H9 (cell line): Measurements from ENCODE around the gene BRD8. TPM values are rescaled to one million over a fixed set of nuclear protein-coding genes. Genes with fewer than 3 reads are reported as not detected.

ENCODE experiments used
- DNase-seq: peaks from one replicate; pipeline ENCODE4 v3.0.0-alpha.2; 2017
- H2AFZ ChIP-seq: one replicate; pipeline ENCODE4 v1.6.1; 2013; ENCODE audit warnings: mild to moderate bottlenecking, low read length, control low read depth, moderate library complexity
- H2AK5ac ChIP-seq: 2 replicates; pipeline ENCODE4 v1.6.1; 2013; ENCODE audit warnings: low read length, control low read depth, mixed read lengths; ENCODE audit not compliant: insufficient read length
- H2BK120ac ChIP-seq: one replicate; pipeline ENCODE4 v1.6.1; 2013; ENCODE audit warnings: low read depth, mild to moderate bottlenecking, low read length, control low read depth, inconsistent platforms; ENCODE audit not compliant: poor library complexity, severe bottlenecking
- H2BK12ac ChIP-seq: 2 replicates; pipeline ENCODE4 v1.6.1; 2013; ENCODE audit warnings: low read length, control low read depth, mixed read lengths, low read depth; ENCODE audit not compliant: insufficient read length
- H2BK15ac ChIP-seq: 2 replicates; pipeline ENCODE4 v1.6.1; 2013; ENCODE audit warnings: low read depth, low read length, control low read depth
- H2BK20ac ChIP-seq: one replicate; pipeline ENCODE4 v1.6.1; 2013; ENCODE audit warnings: low read depth, mild to moderate bottlenecking, low read length, control low read depth, inconsistent platforms; ENCODE audit not compliant: poor library complexity, severe bottlenecking
- H2BK5ac ChIP-seq: 2 replicates; pipeline ENCODE4 v1.6.1; 2013; ENCODE audit warnings: low read length, control low read depth, mixed read lengths; ENCODE audit not compliant: insufficient read length
- H3K14ac ChIP-seq: 2 replicates; pipeline ENCODE4 v1.6.1; 2013; ENCODE audit warnings: low read length, control low read depth; ENCODE audit not compliant: insufficient read depth
- H3K18ac ChIP-seq: 2 replicates; pipeline ENCODE4 v1.6.1; 2013; ENCODE audit warnings: low read depth, mild to moderate bottlenecking, mixed read lengths, low read length, control low read depth; ENCODE audit not compliant: insufficient read length
- H3K23ac ChIP-seq: 2 replicates; pipeline ENCODE4 v1.6.1; 2013; ENCODE audit warnings: low read length, control low read depth, mixed read lengths, low read depth; ENCODE audit not compliant: insufficient read length
- H3K23me2 ChIP-seq: 2 replicates; pipeline ENCODE4 v1.6.1; 2013; ENCODE audit warnings: low read depth, mild to moderate bottlenecking, mixed read lengths, low read length, control low read depth; ENCODE audit not compliant: insufficient read length, poor library complexity, severe bottlenecking
- H3K27ac ChIP-seq: 2 replicates; pipeline ENCODE4 v1.5.1; 2013; ENCODE audit warnings: low read length, control low read depth, mixed read lengths, low read depth; ENCODE audit not compliant: insufficient read length
- H3K27me3 ChIP-seq: 2 replicates; pipeline ENCODE4 v1.6.1; 2013; ENCODE audit warnings: low read length, control low read depth, inconsistent platforms; ENCODE audit not compliant: insufficient read depth
- H3K4ac ChIP-seq: 2 replicates; pipeline ENCODE4 v1.6.1; 2013; ENCODE audit warnings: low read depth, mild to moderate bottlenecking, control low read depth, inconsistent platforms, low read length, moderate library complexity
- H3K4me1 ChIP-seq: 2 replicates; pipeline ENCODE4 v1.6.1; 2013; ENCODE audit warnings: low read length, control low read depth, inconsistent platforms; ENCODE audit not compliant: insufficient read depth
- H3K4me2 ChIP-seq: 2 replicates; pipeline ENCODE4 v1.6.1; 2013; ENCODE audit warnings: low read length, control low read depth, mixed read lengths; ENCODE audit not compliant: insufficient read length, insufficient read depth
- H3K56ac ChIP-seq: 2 replicates; pipeline ENCODE4 v1.6.1; 2013; ENCODE audit warnings: low read depth, mild to moderate bottlenecking, mixed read lengths, low read length, control low read depth; ENCODE audit not compliant: insufficient read length
- H3K79me1 ChIP-seq: 2 replicates; pipeline ENCODE4 v1.6.1; 2013; ENCODE audit warnings: low read depth, mild to moderate bottlenecking, moderate library complexity, low read length, control low read depth, inconsistent platforms; ENCODE audit not compliant: insufficient read depth, poor library complexity, severe bottlenecking
- H3K79me2 ChIP-seq: 2 replicates; pipeline ENCODE4 v1.6.1; 2013; ENCODE audit warnings: low read length, control low read depth, inconsistent platforms; ENCODE audit not compliant: insufficient read depth
- H3K9ac ChIP-seq: 2 replicates; pipeline ENCODE4 v1.6.1; 2013; ENCODE audit warnings: low read length, control low read depth, mixed read lengths; ENCODE audit not compliant: insufficient read length; ENCODE audit errors: extremely low read depth
- H3K9me3 ChIP-seq: one replicate; pipeline ENCODE4 v1.6.1; 2013; ENCODE audit warnings: low read depth, low read length, inconsistent platforms; ENCODE audit not compliant: control insufficient read depth
- H3T11ph ChIP-seq: one replicate; pipeline ENCODE4 v1.6.1; 2013; ENCODE audit warnings: mild to moderate bottlenecking, low read length, control low read depth, inconsistent platforms
- H4K20me1 ChIP-seq: one replicate; pipeline ENCODE4 v1.6.1; 2013; ENCODE audit not compliant: control insufficient read depth, insufficient read length, insufficient read depth
- H4K5ac ChIP-seq: 2 replicates; pipeline ENCODE4 v1.6.1; 2013; ENCODE audit warnings: low read depth, mild to moderate bottlenecking, mixed read lengths, low read length, control low read depth; ENCODE audit not compliant: insufficient read length
- H4K8ac ChIP-seq: replicated peaks from 2 replicates; pipeline ENCODE4 v1.6.1; 2013; ENCODE audit warnings: low read length, control low read depth, mixed read lengths, low read depth; ENCODE audit not compliant: insufficient read length
- H4K91ac ChIP-seq: 2 replicates; pipeline ENCODE4 v1.6.1; 2013; ENCODE audit warnings: low read depth, mild to moderate bottlenecking, moderate library complexity, mixed read lengths, low read length, control low read depth; ENCODE audit not compliant: insufficient read length
- H3K27ac Mint-ChIP-seq, 3 experiments: 2 replicates in 2 of 3; 3 replicates in 1 of 3; pipeline ENCODE4 v1.8.0; 2020 to 2021; ENCODE audit warnings: mixed read lengths in 3 of 3, mild to moderate bottlenecking in 1 of 3, moderate library complexity in 1 of 3
- H3K27me3 Mint-ChIP-seq: 2 replicates; pipeline ENCODE4 v1.8.0; 2021; ENCODE audit warnings: low read depth, mild to moderate bottlenecking, moderate library complexity, mixed read lengths
- H3K36me3 Mint-ChIP-seq, 3 experiments: 2 replicates in 2 of 3; 3 replicates in 1 of 3; pipeline ENCODE4 v1.8.0; 2020 to 2021; ENCODE audit warnings: low read depth in 3 of 3, mixed read lengths in 3 of 3; ENCODE audit not compliant: insufficient read depth in 1 of 3
- H3K4me1 Mint-ChIP-seq, 2 experiments: 2 replicates each; pipeline ENCODE4 v1.8.0; 2020; ENCODE audit warnings: mixed read lengths in 2 of 2
- H3K4me3 Mint-ChIP-seq, 2 experiments: 2 replicates in 1 of 2; 3 replicates in 1 of 2; pipeline ENCODE4 v1.8.0; 2020 to 2021; ENCODE audit warnings: mild to moderate bottlenecking in 2 of 2, mixed read lengths in 2 of 2, moderate library complexity in 1 of 2
- H3K9me3 Mint-ChIP-seq, 2 experiments: 2 replicates in 1 of 2; 3 replicates in 1 of 2; pipeline ENCODE4 v1.8.0; 2020; ENCODE audit warnings: mild to moderate bottlenecking in 2 of 2, mixed read lengths in 2 of 2, moderate library complexity in 1 of 2
- WGBS: extraction: QIAGEN DNeasy Blood & Tissue Kit; methylation state at CpG from one replicate; pipeline ENCODE4 v1.1.7; 2013; ENCODE audit warnings: missing lambda C conversion rate, low lambda C conversion rate, mixed read lengths; ENCODE audit not compliant: insufficient read length; ENCODE audit errors: extremely low coverage; 5-methylcytosine and 5-hydroxymethylcytosine counted together
- total RNA-seq: library from RNA; stranded (reverse); gene quantifications from 2 replicates; pipeline ENCODE4 v1.2.1, GENCODE V29; 2021
- TF ChIP-seq, protein P1 (sequence below): fragments of 200-600 bp; sonication (generic); conservative IDR thresholded peaks from 3 replicates; pipeline ENCODE4 v1.8.0; 2021; ENCODE audit warnings: antibody characterized with exemption, mild to moderate bottlenecking

BRD8 gene
- total RNA-seq, 1 experiment from 2014 or later, result 67.9 TPM

DNA sequence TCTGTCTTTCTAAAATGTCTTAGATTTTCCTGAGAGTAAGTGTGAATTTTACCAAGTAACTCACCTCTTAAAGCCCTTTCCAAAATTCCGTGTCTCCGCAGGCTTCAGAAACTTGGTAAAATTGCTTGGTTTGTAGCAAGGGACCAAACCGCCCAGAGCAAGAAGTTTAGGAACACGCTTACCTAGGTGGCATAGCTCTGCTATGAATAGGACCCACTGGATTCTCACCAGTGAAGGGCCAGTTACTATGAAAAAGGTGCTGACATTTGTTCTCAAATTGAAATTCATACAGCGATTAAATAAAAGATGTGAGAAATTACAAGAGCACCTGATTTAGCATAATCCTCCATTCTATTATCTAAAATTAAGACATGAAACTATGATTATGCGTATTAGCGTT, 45.9 kb downstream of the BRD8 start:
- Histone ChIP-seq H2AFZ (no peak overlapping the region), H3K4me2 (no peak overlapping the region)

More for the DNA sequence above, 45.9 kb downstream of the BRD8 start:
- H2BK20ac ChIP-seq, result no peak overlapping the region
- no peaks in the 10 kb centered on the region for H3K9me3 ChIP-seq
- H2BK5ac ChIP-seq, result no peak overlapping the region
- no CpG with 5 or more reads among the region's 7 CpGs for WGBS
- no peak overlapping the region for H3K18ac ChIP-seq
- Mint-ChIP-seq H3K4me3 (no peak overlapping the region; a peak in 1 of 5 replicates), H3K36me3 (no peaks in the 10 kb centered on the region), H3K27ac (no peak overlapping the region), H3K9me3 (no peaks in the 10 kb centered on the region; a peak in 1 of 5 replicates), H3K27me3 (peaks cover 5% of the 10 kb centered on the region; the same call in 1 of the 2 replicates), H3K4me1 (peaks cover 2% of the 10 kb centered on the region in 2 experiments; a peak in 3 of 4 replicates)
- no peak overlapping the region for H2BK120ac ChIP-seq
- no peak overlapping the region for H4K5ac ChIP-seq
- no peak overlapping the region for H2BK12ac ChIP-seq
- H2AK5ac ChIP-seq, result no peak overlapping the region
- H3K23me2 ChIP-seq, result no peaks in the 10 kb centered on the region
- DNase-seq, result no peak
- TF ChIP-seq, protein P1, sequence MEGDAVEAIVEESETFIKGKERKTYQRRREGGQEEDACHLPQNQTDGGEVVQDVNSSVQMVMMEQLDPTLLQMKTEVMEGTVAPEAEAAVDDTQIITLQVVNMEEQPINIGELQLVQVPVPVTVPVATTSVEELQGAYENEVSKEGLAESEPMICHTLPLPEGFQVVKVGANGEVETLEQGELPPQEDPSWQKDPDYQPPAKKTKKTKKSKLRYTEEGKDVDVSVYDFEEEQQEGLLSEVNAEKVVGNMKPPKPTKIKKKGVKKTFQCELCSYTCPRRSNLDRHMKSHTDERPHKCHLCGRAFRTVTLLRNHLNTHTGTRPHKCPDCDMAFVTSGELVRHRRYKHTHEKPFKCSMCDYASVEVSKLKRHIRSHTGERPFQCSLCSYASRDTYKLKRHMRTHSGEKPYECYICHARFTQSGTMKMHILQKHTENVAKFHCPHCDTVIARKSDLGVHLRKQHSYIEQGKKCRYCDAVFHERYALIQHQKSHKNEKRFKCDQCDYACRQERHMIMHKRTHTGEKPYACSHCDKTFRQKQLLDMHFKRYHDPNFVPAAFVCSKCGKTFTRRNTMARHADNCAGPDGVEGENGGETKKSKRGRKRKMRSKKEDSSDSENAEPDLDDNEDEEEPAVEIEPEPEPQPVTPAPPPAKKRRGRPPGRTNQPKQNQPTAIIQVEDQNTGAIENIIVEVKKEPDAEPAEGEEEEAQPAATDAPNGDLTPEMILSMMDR, result no peak
- no peak overlapping the region for H2BK15ac ChIP-seq
- H3K9ac ChIP-seq, result no peak overlapping the region
- no peak overlapping the region for H3K23ac ChIP-seq
- H3K4ac ChIP-seq, result no peak overlapping the region
- no peak overlapping the region for H3K27ac ChIP-seq
- H4K8ac ChIP-seq, result no peak overlapping the region
- H4K91ac ChIP-seq, result no peak overlapping the region
- no peaks in the 10 kb centered on the region for H3K79me2 ChIP-seq
- no peak overlapping the region for H3K56ac ChIP-seq
- H4K20me1 ChIP-seq, result no peaks in the 10 kb centered on the region
- no peaks in the 10 kb centered on the region for H3K27me3 ChIP-seq
- H3T11ph ChIP-seq, result no peak overlapping the region
- H3K79me1 ChIP-seq, result no peaks in the 10 kb centered on the region
- H3K14ac ChIP-seq, result no peak overlapping the region
- H3K4me1 ChIP-seq, result no peaks in the 10 kb centered on the region
